GM18526 (cell line): Measurements from ENCODE around the gene UQCC2.

Experiments
- POLR2A ChIP-seq: IDR thresholded peaks from 3 replicates; pipeline ENCODE4 v1.6.1; 2011; ENCODE audit not compliant: insufficient read length; ENCODE audit errors: extremely low read depth

Gene UQCC2

DNA sequence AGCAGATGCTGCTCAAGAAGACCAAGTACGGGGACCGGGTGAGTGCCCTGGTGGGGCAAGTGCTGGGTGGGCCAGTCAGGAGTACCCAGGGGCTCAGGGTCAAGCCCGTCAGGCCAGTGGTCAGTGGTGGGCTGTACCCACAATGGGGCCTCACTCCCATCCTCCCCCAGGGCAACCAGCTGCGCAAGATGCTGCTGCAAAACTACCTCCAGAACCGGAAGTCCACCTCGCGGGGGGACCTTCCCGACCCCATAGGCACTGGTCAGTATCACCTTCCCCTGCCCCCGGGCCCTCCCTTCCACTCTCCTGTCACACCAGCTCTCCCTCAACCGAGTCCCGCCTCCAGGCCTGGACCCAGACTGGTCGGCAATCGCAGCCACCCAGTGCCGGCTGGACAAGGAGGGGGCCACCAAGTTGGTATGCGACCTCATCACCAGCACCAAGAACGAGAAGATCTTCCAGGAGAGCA is 27.0 kb downstream of the UQCC2 start:
- TF ChIP-seq POLR2A, result no peak

DNA sequence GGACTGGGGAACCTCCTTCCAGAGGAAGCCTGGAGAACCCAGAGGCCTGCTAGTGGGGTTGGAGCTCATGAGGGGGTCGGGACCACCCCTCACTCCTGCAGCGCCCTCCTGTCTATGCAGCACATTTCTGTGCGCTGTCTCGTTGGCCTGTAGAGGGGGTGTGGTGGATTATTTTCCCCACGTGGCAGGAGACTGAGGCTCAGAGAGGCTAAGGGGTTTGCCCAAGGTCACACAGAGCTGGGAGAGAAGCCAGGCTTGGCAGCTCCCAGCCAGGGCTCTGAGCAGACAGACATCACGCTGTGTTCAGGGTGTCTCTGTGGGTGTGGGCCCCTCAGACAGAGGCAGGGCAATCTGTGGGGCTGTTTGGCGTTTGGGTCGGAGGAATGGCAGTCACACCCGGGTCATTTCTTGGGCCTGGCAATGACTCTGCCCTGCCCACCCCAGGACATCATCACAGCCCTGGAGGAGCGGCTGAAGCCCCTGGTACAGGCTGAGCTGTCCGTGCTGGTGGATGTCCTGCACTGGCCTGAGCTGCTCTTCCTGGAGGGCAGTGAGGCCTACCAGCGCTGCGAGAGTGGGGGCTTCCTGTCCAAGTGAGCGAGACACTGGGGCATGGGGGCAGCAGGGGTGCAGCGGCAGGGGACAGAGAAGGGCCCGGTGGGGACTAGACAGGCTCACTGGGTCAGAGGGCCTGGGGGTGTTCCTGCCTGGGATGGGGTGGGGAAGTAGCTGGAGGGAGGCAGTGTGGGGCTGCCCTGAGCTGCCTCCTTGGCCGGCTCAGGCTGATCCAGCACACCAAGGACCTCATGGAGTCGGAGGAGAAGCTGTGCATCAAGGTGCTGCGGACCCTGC is 27.7 kb downstream of the UQCC2 start:
- no peak for TF ChIP-seq POLR2A

DNA sequence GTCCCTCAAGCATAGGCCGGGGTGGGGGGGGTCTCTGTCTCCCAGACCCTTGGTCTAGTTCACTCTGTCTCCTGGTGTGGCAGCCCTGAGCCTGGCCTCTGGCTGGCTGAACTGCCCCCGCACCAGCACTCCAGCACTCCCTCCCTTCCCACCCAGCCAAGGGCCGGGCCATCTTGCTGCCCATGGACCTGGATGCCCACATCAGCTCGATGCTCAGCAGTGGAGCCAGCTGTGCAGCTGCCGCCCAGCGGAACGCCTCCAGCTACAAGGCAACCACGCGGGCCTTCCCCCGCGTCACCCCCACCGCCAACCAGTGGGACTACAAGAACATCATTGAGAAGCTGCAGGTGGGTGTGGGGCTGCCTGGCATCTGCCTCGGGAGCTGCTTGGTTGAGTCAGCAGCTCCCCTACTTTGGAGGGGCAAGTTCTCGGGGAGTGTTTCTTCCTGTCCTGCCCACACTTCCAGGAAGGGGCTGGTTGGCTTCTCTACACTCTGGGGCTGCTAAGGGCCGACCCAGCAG is 28.4 kb downstream of the UQCC2 start:
- no peak for TF ChIP-seq POLR2A

DNA sequence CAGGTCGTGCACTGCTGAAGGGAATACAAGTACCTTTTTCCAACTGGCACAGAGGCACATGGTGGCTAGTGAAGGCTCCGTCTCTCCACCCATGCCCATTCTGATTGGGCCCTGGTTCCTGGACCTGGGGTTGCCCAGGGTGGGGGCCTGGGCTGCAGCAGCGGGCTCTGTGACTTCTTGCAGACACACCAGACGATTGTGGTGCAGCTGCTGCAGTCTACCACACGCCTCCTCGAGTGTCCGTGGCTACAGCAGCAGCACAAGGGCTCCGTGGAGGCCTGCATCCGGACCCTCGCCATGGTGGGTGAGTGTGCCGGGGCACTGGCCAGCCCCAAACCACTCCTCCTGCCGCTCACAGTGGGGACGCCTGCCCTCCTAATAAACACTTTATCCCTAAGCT is 29.2 kb downstream of the UQCC2 start:
- TF ChIP-seq POLR2A, result no peak

DNA sequence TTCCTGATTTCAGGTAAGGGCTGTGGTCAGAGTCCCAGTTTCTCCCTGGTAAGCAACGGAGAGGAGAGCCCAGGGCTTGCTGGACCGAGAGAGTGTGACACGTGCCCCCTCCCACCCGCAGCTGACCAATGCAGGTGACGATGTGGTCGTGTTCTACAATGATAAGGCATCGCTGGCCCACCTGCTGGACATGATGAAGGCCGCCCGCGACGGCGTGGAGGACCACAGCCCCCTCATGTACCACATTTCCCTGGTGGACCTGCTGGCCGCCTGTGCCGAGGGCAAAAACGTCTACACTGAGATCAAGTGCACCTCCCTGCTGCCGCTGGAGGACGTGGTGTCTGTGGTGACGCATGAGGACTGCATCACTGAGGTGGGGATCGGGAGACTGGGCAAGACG is 31.7 kb downstream of the UQCC2 start:
- no peak for TF ChIP-seq POLR2A

DNA sequence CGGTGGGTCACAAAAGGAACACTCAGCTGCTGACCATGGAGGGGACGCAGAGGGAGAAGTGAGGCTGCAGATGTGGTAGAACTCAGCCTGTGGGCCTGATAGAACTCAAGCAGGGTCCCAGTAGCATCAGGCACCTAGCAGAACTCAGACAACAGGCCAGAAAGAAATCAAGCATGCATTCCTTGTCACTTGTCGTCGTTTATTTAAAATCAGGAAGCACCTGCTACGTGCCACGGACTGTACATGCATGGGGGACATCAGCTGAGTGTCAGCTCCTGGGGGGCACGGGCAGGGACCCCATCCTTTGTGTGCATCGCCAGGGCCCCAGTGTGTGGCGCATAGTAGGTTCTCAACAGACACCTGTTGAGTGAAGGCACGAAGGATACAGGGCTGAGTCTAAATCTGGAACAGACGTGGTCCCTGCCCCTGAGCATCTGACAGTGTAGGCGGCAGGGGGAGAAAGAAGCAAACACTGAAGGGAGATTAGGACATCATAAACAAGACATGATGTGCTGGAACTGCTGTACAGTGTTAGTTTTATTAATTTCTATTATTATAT is 32.5 kb downstream of the UQCC2 start:
- no peak for TF ChIP-seq POLR2A

DNA sequence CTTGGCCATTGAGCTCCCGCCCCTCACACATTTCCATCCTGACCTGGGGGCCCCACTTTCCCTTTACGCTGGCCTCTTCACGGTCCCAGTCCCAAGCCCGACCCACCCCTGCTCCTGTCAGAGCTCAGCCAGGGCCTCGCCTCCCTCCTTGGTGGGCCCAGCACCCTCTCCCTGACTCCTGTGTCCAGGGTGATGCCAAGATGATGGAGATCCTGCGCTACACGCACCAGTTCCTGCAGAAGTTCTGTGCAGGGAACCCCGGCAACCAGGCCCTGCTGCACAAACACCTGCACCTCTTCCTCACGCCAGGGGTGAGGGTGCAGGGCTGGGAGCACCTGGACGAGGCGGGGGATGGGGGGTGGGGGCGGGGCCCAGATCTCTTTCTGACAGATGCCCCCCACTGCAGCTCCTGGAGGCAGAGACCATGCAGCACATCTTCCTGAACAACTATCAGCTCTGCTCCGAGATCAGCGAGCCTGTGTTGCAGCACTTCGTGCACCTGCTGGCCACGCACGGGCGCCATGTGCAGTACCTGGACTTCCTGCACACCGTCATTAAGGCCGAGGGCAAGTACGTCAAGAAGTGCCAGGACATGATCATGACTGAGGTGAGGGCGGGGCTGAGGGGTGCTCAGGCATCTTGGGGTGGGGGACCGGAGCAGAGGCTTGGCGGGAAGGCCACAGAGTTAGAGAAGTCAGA is 33.1 kb downstream of the UQCC2 start:
- no peak for TF ChIP-seq POLR2A

DNA sequence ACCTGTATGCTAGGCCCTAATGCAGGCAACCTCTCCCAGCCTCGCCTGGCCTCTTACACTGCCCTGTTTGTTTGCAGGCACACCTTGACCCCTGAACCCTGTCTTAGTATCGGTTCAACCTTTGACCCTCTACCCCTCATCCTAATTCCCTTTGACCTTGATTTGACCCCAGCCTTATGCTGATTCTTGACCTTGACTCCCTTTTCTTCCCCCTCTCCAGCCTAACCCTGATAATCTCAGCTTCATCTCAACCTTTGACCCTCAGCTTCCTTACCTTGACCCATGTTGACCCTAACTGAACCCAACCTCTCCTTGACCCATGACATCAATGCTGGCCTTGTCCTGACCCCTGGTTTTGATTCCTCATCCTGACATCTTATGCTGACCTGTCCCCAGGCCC is 33.8 kb downstream of the UQCC2 start:
- no peak for TF ChIP-seq POLR2A

DNA sequence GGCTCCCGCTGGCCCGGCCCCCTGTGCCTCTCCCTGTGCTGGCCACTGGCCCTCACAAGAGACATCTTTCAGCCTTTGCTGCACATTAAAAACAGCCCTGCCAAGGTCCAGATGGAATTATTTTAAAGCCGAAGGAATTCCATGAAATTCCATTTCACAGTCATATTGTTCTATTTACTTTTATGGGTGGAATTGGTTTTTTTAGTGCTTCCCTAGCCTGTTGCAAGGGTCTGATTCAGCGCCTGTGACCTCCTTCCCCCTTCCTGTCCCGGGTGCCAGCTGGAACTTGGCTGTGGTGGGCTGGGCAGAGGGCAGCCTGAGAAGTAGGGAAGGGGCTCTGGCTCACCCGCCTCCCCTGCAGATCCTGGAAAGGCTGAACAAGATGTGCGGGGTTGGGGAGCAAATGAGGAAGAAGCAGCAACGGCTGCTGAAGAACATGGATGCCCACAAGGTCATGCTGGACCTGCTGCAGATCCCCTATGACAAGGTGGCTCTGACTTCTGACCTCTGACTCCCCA is 34.3 kb downstream of the UQCC2 start:
- no peak for TF ChIP-seq POLR2A

DNA sequence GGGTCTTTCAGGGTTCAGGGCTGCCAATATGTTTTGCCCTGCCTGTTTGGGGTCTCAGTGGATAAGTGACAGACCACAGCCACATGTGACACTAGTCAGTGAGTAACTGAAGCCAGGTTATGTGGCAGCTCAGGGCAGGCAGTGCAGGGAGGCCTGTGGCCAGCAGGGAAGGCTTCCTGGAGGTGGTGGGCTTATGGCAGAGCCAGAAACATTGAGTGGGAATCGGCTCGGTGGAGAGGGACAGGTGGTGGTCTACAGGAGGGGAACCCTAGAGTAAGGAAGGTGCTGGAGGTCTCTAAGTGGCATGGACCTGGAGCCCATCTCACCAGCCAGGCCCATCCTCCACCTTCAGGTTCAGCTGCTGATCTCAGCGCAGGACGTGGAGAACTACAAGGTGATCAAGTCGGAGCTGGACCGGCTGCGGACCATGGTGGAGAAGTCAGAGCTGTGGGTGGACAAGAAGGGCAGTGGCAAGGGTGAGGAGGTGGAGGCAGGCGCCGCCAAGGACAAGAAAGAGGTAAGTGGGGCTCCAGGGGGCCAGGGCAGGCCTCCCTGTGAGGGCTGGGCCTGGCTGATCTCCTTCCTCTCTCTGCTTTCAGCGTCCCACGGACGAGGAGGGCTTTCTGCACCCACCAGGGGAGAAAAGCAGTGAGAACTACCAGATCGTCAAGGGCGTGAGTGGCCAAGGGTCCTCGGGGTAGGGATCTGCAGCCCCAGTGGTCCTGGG is 34.9 kb downstream of the UQCC2 start:
- no peak for TF ChIP-seq POLR2A

DNA sequence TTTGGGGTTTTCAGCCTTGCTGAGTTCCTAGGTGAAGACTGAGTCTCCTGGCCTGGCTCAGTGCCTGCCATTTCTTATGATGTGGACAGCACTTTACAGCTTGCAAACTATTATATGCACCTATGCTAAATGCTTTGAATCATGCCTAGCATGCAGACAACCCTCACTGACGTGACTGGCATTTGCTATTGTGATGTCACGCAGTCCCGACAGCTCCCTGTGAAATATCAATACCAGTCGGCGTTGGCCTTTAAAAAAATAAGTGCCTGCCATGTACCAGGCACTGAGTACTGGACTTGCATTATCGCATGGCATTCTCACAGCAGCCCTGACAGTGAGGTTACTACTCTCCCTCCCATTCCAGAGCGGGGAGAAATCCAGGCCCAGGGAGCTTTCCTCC is 35.5 kb downstream of the UQCC2 start:
- TF ChIP-seq POLR2A, result no peak

DNA sequence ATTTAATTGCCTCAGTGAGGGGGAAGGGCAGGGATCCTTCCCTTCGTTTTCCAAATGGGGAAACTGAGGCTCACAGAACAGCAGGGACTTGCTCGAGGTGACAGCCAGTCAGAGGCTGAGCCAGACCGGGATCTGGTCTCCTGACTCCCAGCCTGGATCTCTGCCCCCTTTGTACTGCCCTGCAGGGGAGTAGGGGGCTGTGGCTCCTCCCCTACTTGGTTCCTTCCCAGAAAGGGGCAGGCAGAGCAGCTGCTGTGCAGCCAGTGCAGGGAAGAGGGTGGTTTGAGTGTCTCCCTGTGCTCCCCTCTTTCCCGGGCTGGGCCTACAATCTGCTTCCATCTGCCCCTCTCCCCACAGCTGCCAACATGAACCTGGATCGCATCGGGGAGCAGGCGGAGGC is 37.6 kb downstream of the UQCC2 start:
- no peak for TF ChIP-seq POLR2A

DNA sequence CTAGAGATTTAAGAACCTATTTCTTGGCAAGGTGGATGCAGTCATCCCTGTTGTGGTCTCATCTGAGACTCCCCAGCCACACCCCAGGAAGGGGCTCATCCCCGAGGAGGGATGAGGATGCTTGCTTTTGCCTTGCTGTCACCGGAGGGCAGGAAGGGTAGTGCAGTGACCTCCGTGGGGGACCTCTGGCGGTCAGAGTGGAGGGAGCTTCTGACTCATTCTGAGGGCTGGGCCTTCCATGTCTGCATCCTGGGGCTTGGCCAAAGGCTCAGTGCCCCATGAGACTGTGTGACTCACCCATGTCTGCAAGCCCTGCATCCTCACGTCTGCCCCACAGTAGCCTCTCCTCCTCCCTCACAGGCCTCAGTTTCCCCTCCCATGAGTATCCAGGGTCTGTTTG is 38.7 kb downstream of the UQCC2 start:
- no peak for TF ChIP-seq POLR2A

DNA sequence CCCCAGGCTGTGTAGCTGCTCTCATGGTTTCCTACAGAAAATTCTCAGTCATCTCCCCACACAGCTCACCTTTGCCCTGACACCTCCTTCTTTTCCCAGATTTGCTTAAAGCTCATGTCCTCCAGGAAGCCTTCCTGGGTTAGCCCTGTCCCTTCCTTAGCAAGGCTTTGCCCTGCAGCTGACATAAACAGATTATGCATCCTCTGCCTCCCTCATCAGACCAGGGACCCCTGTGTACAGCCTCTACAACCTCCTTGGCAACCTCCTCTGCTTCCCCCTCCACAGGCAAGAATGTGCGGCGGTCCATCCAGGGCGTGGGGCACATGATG is 39.8 kb downstream of the UQCC2 start:
- TF ChIP-seq POLR2A, result no peak
